Testis (tissue), 2 donors: Measurements from ENCODE around the gene TFDP2.

Experiments used
- CTCF ChIP-seq, 3 experiments: fragments of 450-650 bp in 2 of 3; fragments of 200-600 bp in 1 of 3; sonication (generic) in 1 of 3; IDR thresholded peaks; one replicate each; pipeline ENCODE4 v1.5.1; 2016 to 2019; ENCODE audit warnings: antibody characterized with exemption in 3 of 3, mild to moderate bottlenecking in 2 of 3, moderate library complexity in 1 of 3
- POLR2A ChIP-seq: fragments of 450-650 bp; IDR thresholded peaks from one replicate; pipeline ENCODE4 v1.6.1; 2017; ENCODE audit warnings: antibody characterized with exemption, mild to moderate bottlenecking, moderate library complexity

- TF ChIP-seq CTCF (IDR thresholded peaks at IDR 0.05) (no peak), POLR2A (no peak)
Observed at GRCh38 chr3:141996437-141996836, 152.9 kb downstream of the TFDP2 start.
